Fibroblast of gingiva (primary cell): ENCODE results near the gene RAB3GAP1.
"Not testable (repeated sequence)": the region's sequence is repeated elsewhere in the genome, so short reads cannot be mapped to it uniquely, and the experiment has no call there.

ENCODE experiments used
- DNase-seq: peaks from one replicate; pipeline ENCODE4 v3.0.0-alpha.2; 2011; ENCODE audit warnings: low read depth

The RAB3GAP1 gene

GRCh38 chr2:135052042-135052876 lies at the start of gene RAB3GAP1:
Gene RAB3GAP1, plus strand, starts transcription at chr2:135052292. Its CDS starts 16 bp downstream, at chr2:135052308.
- DNase-seq, result peak; percentile 79

- DNase-seq, result no peak
These were observed 49.3 kb upstream of the RAB3GAP1 start for GRCh38 chr2:135002836-135003235.

DNA sequence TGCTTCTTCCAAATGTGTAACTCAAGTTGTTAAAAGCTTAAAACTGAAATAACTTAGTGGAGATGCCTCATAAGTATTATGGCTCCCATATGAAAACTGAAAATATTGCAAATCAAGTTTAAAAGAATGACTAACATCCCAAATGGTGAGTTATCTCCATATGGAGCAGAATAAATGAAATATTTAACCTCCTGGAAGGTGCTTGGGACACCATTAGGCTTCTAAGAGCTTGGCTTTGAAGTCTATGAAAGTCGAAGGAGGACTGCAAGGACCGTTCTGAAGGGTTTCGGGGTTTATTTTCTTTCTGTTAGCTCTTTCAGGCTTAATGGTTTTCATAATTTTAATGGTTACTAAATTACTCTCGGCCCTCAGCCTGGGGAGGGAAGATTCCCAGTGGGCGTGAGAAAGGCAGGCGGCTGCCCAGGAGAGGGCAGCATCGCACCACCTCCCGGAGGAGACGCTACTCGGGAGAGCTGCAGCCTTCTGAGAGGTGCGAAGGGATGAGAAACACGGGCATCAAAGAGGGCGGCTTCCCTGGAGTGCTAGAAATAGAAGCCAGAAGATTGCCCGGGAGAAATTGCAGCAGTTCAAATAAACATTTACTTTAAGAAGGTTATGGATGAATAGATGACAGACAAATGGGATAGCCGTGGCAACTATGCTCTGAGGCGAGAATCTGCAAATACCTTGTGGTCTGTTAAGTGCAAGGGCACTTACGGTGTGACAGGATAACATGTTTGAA lies 47.9 kb upstream of the RAB3GAP1 start:
- peak; percentile 57 for DNase-seq

GRCh38 chr2:135005753-135006152 lies 46.3 kb upstream of the RAB3GAP1 start:
- DNase-seq, result no peak

DNA sequence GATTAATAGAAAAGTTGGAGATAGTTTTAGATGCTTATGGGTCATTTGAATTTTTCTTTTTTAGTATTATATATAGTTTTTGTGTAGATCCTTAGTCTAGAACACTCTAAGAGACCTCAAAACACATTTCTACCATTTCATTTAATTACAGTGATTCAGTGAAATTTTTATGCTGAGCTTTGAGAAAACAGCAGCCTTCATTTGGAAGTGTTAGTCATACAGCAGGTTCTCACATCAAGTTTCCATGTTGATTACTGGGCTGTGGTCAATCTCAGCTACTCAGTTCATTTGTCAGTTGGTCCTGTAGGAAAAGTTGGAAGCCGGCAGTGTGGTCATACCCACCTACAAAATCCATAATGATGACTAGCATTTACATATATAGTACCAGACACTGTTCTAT lies 42.8 kb upstream of the RAB3GAP1 start:
- DNase-seq, result no peak

GRCh38 chr2:135010200-135010942 lies 41.7 kb upstream of the RAB3GAP1 start:
- no peak for DNase-seq

- no peak for DNase-seq
These were observed 40.5 kb upstream of the RAB3GAP1 start for GRCh38 chr2:135011633-135012032.

DNA sequence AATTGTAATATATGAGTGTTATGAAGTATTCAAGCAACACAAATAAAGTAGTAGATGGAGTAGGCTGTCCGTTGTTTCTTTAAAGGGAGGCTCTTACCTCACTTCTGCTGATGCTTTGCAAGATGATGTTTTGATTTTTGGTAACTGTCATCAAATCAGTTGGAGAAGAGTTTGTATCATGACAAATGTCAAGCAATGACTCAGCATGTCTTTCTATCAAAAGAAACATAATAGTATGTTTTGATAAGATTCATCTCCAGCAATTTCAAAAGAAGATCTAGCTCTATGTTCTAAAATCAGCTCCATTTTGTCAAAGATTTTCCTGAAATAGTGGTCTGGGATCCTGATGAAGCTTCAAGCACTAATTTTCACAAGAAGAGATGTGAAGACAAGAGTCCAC lies 30.5 kb upstream of the RAB3GAP1 start:
- no peak for DNase-seq

GRCh38 chr2:135022952-135023880 lies 28.9 kb upstream of the RAB3GAP1 start:
- no peak for DNase-seq

- no peak for DNase-seq
These were observed 28.1 kb upstream of the RAB3GAP1 start for GRCh38 chr2:135023886-135024485.

- DNase-seq, result no peak
These were observed 22.5 kb upstream of the RAB3GAP1 start for GRCh38 chr2:135029481-135030134.

GRCh38 chr2:135030826-135031225 lies 21.3 kb upstream of the RAB3GAP1 start:
- peak; percentile 25 for DNase-seq

GRCh38 chr2:135033216-135033615 lies 18.9 kb upstream of the RAB3GAP1 start:
- not testable (repeated sequence) for DNase-seq

DNA sequence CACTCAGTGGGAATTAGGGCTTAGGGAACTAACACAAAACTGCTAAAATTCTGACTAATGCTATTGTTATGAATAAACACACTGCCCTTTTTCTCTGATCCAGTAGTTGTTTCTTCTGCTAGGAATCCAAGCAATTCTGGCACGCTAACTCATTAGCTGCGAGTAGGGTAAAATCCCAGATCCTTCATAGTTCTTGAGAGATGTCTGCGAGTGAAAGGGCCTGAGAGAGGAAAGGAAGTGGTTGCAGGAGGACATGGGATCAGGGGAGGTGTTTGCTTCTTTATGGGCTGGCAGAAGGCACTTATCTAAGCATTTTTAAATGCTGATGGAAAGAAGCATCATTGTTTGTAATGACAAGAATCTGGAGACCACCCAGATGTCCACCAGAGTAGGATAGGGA lies 14.3 kb upstream of the RAB3GAP1 start:
- no peak for DNase-seq

- no peak for DNase-seq
These were observed 8.7 kb upstream of the RAB3GAP1 start for GRCh38 chr2:135043345-135043744.

DNA sequence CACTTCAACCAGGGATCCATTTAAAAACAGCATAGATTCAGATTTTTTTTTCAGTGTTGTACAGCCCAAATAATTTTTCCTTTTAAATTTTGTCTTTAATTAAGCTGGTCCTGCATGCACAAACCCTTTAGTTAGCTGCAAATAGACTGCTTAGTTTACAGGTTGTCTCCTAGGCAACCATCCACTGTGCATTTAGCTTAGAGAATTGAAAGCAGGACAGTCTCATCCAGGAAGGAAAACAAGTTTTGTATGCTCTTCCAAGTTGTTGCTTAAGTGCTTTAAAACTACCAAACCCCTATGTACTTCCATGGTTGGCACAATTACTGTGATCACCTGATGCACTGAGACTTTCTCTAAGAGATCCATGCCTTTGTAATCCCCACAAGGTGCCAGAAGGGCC lies 4.8 kb upstream of the RAB3GAP1 start, which contains the start of gene MAP3K19:
Gene MAP3K19 (minus strand): TSS at position 148 of the 400 bp plus-strand sequence. CDS start 22,800 bp downstream, outside the sequence.
- no peak for DNase-seq

- DNase-seq, result no peak
These were observed 4.0 kb upstream of the RAB3GAP1 start for GRCh38 chr2:135048122-135048521.

GRCh38 chr2:135050132-135050531 lies 2.0 kb upstream of the RAB3GAP1 start:
- DNase-seq, result no peak

- no peak for DNase-seq
These were observed 1.4 kb upstream of the RAB3GAP1 start for GRCh38 chr2:135050684-135051083.

DNA sequence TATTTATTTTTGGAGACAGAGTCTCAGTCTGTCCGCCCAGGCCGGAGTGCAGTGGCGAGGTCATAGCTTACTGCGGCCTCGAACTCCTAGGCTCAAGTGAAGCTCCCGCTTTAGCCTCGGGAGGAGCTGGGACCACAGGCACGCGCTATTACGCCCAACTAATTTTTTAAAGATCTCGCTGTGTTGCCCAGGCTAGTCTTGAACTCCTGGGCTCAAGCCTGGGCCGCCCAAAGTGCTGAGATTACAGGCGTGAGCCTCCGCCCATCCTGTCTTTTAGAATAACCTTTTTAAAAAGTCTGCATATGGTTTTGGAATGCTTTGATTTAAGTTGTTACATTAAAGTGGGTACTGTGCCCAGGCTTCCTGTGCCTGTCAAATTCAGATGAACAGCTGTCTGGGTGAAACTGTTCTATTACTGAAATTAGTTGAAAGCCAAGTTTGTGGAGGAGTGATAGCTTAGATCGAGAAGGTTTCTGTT lies 944 bp downstream of the RAB3GAP1 start:
- DNase-seq, result no peak
